ENCODE measurements around the gene SPG11. TPM values are rescaled to one million over a fixed set of nuclear protein-coding genes. Genes with fewer than 3 reads are reported as not detected.

Gene SPG11
- total and polyA plus RNA-seq, 9 of the 15 experiments (the other 6 are each of a cell fraction or from before 2014, with no cell fraction given) = 23.3 to 71.2 (median 45.6) TPM

GRCh38 chr15:44663410-44664308 is at the start of gene SPG11 (continued):
- TF ChIP-seq TSC22D4 (tag; IDR thresholded peaks at IDR 0.05) = no peak
- TF ChIP-seq RBM39 (optimal IDR thresholded peaks at IDR 0.05; ENCODE audit: low read depth, low read length) = no peak
- peak; percentile 88; the same call in 1 of the 2 replicates for TF ChIP-seq BRD4 (IDR thresholded peaks at IDR 0.05)
- TF ChIP-seq CEBPG (CRISPR knock-in tag; IDR thresholded peaks at IDR 0.05) = no peak
- TF ChIP-seq CEBPG (tag; conservative IDR thresholded peaks at IDR 0.05 in 1 of 2, IDR thresholded peaks at IDR 0.05 in 1 of 2) = no peak
- peak; percentile 50 for TF ChIP-seq SAP30 (IDR thresholded peaks at IDR 0.05; ENCODE audit: borderline replicate concordance, insufficient read depth, low read depth, low read length, poor library complexity, severe bottlenecking)
- TF ChIP-seq EP300 (IDR thresholded peaks at IDR 0.05; ENCODE audit: low read length) = no peak
- peak; percentile 72; the same call in 1 of the 2 replicates for TF ChIP-seq RFX7 (CRISPR knock-in tag; IDR thresholded peaks at IDR 0.05)
- TF ChIP-seq ATF1 (CRISPR knock-in tag; IDR thresholded peaks at IDR 0.05) = no peak
- TF ChIP-seq ATF1 (tag; IDR thresholded peaks at IDR 0.05) = peak; percentile 88
- TF ChIP-seq ARHGAP35 (IDR thresholded peaks at IDR 0.05; ENCODE audit: partially characterized antibody) = no peak
- TF ChIP-seq FOXJ2 (tag; IDR thresholded peaks at IDR 0.05) = no peak
- TF ChIP-seq DMBX1 (CRISPR knock-in tag; IDR thresholded peaks at IDR 0.05; ENCODE audit: borderline replicate concordance) = peak; percentile 90
- TF ChIP-seq MTA2 (IDR thresholded peaks at IDR 0.05; ENCODE audit: low read depth) = peak; percentile 25; the same call in 1 of the 2 replicates
- peak; percentile 78 for TF ChIP-seq RNF2 (IDR thresholded peaks at IDR 0.05)
- TF ChIP-seq NFXL1 (CRISPR knock-in tag; IDR thresholded peaks at IDR 0.05) = no peak
- TF ChIP-seq ZNF449 (CRISPR knock-in tag; IDR thresholded peaks at IDR 0.05) = peak; percentile 67; the same call in 1 of the 2 replicates
- TF ChIP-seq NCOA1 (IDR thresholded peaks at IDR 0.05; ENCODE audit: low read depth) = peak; percentile 5; the same call in 1 of the 2 replicates
- TF ChIP-seq RHOXF2B (CRISPR knock-in tag; conservative IDR thresholded peaks at IDR 0.05) = peak; percentile 58; the same call in 1 of the 2 replicates
- TF ChIP-seq ZBTB26 (CRISPR knock-in tag; IDR thresholded peaks at IDR 0.05) = no peak
- no peak for TF ChIP-seq HDAC1 (IDR thresholded peaks at IDR 0.05)
- peak; percentile 94 for TF ChIP-seq NFRKB (IDR thresholded peaks at IDR 0.05; ENCODE audit: low read depth)
- no peak for TF ChIP-seq CCAR2 (IDR thresholded peaks at IDR 0.05; ENCODE audit: low read depth, low read length)
- no peak for TF ChIP-seq EZH2 (IDR thresholded peaks at IDR 0.05; ENCODE audit: borderline replicate concordance, low read depth, low read length)
- peak; percentile 77; the same call in 1 of the 2 replicates for TF ChIP-seq CBX5 (IDR thresholded peaks at IDR 0.05; ENCODE audit: borderline replicate concordance, low read depth)
- peak; percentile 88; the same call in 1 of the 2 replicates for TF ChIP-seq ZNF830 (CRISPR knock-in tag; IDR thresholded peaks at IDR 0.05)
- no peak for TF ChIP-seq TBL1XR1 (IDR thresholded peaks at IDR 0.05; ENCODE audit: low read length in 2 of 2)
- peak; percentile 41; the same call in 1 of the 2 replicates for TF ChIP-seq ARID1B (IDR thresholded peaks at IDR 0.05)
- no peak for TF ChIP-seq KLF10 (CRISPR knock-in tag; IDR thresholded peaks at IDR 0.05)
- peak; percentile 96 for TF ChIP-seq SUPT5H (IDR thresholded peaks at IDR 0.05)
- no peak for TF ChIP-seq GTF2A2 (tag; IDR thresholded peaks at IDR 0.05)

Data from K562 (cell line).